NB4 (cell line): ENCODE results near the gene CCDC82.

Experiments
- CTCF ChIP-seq: IDR thresholded peaks from one replicate; pipeline ENCODE4 v1.5.1; 2012; ENCODE audit warnings: low read depth, low read length
- MAX ChIP-seq: IDR thresholded peaks from 2 replicates; pipeline ENCODE4 v1.6.1; 2011; ENCODE audit warnings: low read depth, low read length
- POLR2A ChIP-seq: IDR thresholded peaks from 2 replicates; pipeline ENCODE4 v1.6.1; 2011; ENCODE audit warnings: mild to moderate bottlenecking; ENCODE audit not compliant: insufficient read length; ENCODE audit errors: extremely low read depth

- TF ChIP-seq CTCF = no peak
- no peak for TF ChIP-seq POLR2A
- TF ChIP-seq MAX = no peak
Observed at GRCh38 chr11:96313163-96313562, 76.5 kb downstream of the CCDC82 start.
